ENCODE measurements around the gene TAGLN3.

The TAGLN3 gene

GRCh38 chr3:112017091-112017490 is 18.4 kb downstream of the TAGLN3 start:
- FAIRE-seq (no peak), DNase-seq (ENCODE audit: insufficient read length, low spot score) (no peak)
- no peak for TF ChIP-seq CTCF (IDR thresholded peaks at IDR 0.05; ENCODE audit: insufficient read depth, missing control alignments)

GRCh38 chr3:112018712-112019111 is 20.0 kb downstream of the TAGLN3 start:
- DNase-seq (ENCODE audit: insufficient read length, low spot score): no peak
- TF ChIP-seq CTCF (IDR thresholded peaks at IDR 0.05; ENCODE audit: insufficient read depth, missing control alignments): no peak
- FAIRE-seq: no peak

GRCh38 chr3:112019716-112020115 is 21.0 kb downstream of the TAGLN3 start:
- no peak for TF ChIP-seq CTCF (IDR thresholded peaks at IDR 0.05; ENCODE audit: insufficient read depth, missing control alignments)
- DNase-seq (ENCODE audit: insufficient read length, low spot score) (no peak), FAIRE-seq (no peak)

- DNase-seq (ENCODE audit: insufficient read length, low spot score): no peak
- FAIRE-seq: no peak
- no peak for TF ChIP-seq CTCF (IDR thresholded peaks at IDR 0.05; ENCODE audit: insufficient read depth, missing control alignments)
Measured at GRCh38 chr3:112020674-112021085, 22.0 kb downstream of the TAGLN3 start.

GRCh38 chr3:112027142-112027541 is 28.4 kb downstream of the TAGLN3 start:
- no peak for DNase-seq (ENCODE audit: insufficient read length, low spot score)
- TF ChIP-seq CTCF (IDR thresholded peaks at IDR 0.05; ENCODE audit: insufficient read depth, missing control alignments): no peak
- no peak for FAIRE-seq

- FAIRE-seq: no peak
- TF ChIP-seq CTCF (IDR thresholded peaks at IDR 0.05; ENCODE audit: insufficient read depth, missing control alignments): no peak
- DNase-seq (ENCODE audit: insufficient read length, low spot score): no peak
Measured at GRCh38 chr3:112027826-112028225, 29.1 kb downstream of the TAGLN3 start.

- no peak for DNase-seq (ENCODE audit: insufficient read length, low spot score)
- FAIRE-seq: no peak
- no peak for TF ChIP-seq CTCF (IDR thresholded peaks at IDR 0.05; ENCODE audit: insufficient read depth, missing control alignments)
Measured at GRCh38 chr3:112030901-112031300, 32.2 kb downstream of the TAGLN3 start.

Data from D721Med (cell line).